HG03439 (cell line): ENCODE measurements around the gene PRPF8.

Source experiments
- ATAC-seq: cut with Tn5 transposase; IDR thresholded peaks from one replicate; pipeline ENCODE4 v1.9.1; 2021; ENCODE audit warnings: mild to moderate bottlenecking, moderate library complexity; ENCODE audit not compliant: unreplicated experiment

Gene PRPF8

DNA sequence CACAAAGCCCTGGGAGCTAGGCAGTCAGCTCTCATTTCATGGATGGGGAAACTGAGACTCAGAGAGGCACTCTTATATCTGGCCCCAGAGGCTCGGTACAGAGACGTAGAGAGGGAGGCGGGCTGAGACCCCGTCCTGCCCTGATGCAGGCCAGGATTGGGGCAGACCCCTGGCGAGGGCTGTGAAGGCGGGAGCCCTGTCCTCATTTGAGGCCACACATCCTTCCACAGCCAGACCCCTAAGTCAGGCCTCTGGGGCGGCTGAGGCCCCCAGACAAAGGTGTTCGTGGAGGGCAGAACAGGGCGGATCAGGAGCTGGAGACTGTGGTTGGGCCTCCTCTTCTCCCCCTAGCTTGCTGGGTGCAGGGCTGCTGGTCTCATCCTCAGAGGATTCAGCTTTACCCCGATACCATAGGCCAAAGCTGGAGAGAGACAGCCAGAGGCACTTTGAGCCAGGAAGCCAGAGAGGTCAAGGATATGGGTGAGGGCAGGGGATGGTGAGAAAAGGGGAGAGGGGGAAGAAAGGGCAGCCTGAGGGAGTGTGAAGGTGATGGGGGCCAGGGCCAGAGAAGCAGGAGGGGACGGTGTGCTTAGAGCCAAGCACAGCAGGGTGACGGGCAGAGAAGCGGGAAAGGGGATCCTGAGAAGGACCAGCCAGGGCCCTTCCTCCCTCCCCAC is 38.3 kb downstream of the PRPF8 start:
- no peak for ATAC-seq

DNA sequence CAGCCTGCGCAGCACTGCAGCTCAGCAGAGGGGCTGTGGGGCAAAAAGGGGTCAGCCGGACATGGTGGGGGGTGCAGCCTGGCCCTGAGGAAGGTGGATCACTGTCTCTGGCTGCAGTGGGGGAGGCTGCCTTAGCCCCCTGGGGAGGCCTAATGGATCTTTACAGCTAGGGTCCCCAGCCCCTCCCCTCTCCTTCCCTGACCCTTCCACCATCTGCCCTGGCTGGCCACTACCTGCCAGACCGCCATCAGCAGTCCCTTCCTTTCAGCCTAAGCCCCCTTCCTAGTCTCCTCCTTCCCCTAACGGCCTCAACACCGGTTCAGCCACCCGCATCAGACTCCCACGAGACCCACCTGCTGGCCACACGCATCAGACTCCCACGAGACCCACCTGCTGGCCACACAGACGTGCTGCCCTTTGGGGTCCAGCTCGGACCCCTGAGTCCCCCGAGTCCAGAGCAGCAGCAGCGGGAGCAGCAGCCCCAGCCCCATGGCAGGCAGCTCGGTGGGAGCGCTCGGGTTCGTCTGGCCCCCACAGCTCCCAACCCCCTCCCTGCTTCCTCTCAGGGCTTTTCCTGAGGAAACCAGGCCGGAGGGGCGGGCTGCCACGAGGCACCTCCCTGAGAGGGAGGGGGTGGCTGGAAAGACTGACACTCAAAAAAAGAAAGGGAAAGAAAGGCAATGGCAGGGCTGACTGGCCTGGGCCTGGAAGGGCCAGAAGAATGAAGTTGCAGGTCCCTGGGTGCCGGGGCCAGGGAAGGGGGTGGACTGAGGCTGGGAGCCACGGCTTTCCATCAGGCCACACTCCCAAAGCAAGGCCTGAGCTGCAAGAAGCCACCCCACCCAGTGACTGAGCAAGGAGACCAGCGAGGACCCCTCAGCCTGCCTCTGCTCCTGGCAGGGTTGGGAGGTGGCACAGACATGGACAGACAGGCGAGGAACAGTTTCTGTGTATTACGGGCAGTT is 39.2 kb downstream of the PRPF8 start, which contains the start of gene SCARF1:
Gene SCARF1, minus strand, starts transcription at position 526 of the 965 bp plus-strand sequence. Its CDS starts 35 bp downstream, at position 491.
- ATAC-seq = no peak

DNA sequence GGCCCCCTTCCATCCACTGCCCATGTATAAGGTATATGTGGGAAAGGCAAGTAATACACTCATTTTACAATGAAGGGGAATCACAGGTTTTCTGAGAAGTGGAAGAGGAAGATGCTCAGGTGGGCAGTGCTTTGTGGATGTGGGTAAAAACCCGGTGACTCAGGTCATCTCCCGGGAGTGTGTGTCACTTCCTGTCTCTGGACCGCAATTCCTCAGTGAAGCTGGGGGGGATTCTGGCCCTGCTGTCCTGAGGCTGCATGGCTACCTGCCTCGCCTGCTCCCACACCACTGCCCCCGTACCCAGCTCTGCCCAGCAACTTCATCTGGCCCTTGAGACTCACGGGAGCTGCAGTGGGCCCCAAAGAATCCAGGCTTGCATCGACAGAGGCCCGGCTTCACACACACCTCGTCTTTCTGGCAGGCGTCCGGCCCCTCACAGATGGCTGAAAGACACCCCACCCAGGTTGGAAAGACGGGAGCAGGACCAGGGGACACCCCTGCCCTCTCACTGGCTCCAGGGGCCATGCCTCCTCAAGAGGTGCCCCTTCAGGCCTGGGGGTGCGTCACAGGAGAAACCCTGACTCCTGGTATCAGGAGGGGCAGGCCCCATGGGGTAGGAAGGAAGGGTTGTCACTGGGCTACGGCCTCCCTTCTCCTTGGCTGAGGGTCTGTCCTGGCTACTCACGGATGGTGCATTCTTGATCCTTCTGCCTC is 40.0 kb downstream of the PRPF8 start:
- ATAC-seq = no peak

DNA sequence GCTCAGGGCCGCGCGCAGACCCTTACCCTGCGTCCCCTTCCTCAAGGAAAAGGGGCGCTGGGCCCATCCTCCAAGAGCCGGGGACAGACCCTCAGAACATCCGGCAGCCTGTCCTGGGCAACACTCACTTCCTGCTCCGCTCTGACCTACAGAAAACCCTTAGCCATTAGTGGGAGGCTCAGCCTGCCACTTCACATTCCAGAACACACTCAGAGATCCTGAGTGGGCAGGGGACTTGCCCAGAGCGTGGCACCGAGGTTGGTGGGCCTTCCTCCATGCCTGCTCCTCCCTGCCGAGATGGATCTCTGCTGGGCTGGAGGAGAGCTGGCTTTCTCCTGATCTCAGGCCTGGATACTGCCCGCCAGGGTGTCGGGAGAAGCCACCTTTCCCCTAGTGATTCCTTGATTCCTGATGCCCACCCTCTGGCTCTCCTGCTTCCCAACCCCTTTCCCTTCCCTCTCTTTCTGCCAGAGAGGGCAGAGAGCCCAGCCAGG is 40.6 kb downstream of the PRPF8 start:
- no peak for ATAC-seq

DNA sequence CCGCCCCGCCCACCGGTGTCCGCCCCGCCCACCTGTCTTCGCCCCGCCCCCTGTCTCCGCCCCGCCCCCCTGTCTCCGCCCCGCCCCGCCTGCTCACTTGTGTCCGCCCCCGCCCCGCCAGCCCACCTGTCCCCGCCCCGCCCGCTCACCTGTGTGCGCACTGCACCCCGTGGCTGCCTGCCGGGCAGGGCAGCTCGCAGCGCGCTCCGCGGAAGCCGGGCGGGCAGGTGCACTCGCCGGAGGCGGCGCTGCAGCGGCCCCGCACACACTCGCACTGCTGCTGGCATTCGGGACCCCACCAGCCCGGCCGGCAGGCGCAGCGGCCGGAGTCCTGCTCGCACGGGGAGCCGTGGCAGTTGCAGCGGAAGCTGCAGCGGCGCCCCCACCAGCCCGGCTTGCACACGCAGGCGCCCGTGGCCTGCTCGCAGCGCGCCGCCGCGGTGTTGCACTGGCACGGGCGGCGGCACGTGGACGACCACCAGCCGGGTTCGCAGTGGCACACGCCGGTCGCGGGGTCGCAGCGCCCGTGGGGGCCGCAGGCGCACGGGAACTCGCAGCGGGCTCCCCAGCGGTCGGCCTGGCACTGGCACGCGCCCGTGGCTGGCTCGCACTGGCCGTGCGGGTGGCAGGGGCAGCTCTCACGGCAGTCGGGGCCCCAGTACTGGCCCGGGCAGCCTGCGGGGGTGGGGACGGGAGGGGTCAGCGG is 41.2 kb downstream of the PRPF8 start:
- no peak for ATAC-seq

DNA sequence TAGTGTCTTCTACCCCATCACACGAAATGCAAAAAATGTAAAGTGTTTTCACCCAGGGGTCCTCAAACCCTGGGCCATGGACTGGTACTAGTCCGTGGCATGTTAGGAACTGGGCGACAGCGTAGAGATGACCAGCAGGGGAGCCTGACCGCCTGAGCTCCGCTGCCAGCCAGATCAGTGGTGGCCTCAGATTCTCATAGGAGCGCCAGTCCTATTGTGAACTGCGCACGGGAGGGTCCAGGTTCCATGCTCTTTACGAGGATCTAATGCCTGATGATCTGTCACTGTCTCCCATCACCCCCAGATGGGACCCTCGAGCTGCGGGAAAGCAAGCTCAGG is 43.6 kb downstream of the PRPF8 start:
- ATAC-seq = no peak

DNA sequence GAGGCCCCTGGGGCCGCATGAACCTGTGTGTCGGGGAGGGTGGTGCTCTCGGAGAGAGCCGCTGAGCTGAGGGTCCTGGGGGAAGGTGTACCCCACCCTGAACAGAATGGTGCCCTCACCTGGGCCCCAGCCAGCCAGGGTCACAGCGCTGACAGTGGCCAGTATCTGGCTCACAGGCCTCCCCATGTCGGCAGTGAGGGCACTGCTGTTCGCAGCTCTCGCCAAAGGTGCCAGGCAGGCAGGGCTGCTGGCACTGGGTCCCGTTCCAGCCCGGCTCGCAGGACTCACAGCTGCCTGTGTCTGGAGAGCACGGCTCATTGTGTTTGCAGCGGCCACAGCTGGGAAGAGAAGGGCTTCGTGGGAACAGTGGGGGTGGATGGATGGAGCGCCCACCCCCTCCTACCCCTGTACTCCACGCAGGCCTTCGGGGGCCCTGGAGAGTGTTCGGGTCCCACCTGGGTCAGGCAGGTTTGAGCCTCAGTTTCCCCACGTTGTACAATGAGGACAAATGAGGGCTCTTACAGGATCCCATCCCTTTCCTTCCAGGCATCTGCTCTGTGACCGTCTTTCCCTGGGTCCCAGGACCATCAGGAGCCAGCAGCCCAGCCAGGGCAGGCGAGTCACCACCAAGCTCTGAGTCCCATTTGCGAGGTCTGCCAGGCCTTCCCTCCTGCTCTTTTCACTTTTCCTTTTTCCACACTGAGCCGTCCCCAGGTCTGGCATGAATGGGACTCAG is 44.2 kb downstream of the PRPF8 start:
- ATAC-seq = no peak

DNA sequence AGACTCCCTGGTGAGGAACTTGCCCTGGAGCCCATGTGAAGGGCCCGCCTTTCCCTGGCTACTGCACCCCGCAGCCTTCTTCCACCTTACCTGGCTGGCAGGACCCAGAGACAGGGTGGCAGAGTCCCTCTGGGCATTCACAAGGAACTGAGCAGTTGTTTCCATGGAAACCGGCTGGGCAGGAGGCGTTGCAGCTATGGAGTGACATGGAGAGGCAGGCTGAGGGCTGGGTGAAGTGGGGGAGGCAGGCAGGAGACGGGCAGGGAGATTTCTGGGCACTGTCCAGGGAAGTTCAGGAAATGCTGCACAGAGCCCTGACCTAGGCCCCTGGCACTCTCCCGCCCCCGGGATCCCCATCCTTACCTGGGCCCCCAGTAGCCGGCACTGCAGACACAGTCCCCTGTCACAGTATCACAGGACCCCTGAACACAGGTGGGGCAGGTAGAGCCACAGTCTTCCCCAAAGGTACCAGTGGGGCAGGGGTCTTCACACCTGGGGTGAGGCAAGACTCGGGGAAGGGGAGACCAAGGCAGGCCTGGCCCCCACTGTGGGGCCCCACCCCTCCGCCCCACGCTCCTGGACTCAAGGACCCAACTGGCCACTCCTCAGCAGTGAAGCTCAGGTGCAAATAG is 45.0 kb downstream of the PRPF8 start:
- ATAC-seq = no peak

DNA sequence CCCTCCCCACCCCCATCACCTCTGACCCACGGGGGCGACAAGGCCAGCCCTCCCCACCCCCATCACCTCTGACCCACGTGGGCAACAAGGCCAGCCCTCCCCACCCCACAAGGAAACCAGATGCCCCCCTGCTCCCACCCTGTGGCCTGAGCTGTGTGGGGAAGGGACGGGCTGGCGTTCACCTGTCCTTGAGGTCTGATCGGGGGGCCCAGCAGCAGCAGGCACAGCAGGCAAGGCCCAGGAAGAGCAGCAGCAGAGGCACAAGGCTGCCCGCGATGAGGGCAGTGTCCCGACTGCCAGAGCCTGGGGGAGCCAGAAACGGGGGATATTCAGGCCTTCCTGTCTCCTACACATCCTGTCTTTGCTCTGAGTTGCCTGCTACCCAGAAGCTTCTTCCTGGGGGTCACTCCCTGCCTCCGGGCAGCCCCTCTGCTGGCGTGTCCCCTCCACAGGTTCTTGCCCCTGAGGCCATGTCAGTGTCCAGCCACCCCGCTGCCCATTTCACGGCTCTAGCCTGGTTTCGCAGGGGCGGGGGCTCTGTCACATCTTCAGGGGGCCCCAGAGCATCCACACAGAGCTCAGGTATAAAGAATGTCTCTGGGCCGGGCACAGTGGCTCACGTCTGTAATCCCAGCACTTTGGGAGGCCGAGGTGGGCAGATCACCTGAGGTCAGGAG is 45.9 kb downstream of the PRPF8 start:
- no peak for ATAC-seq

DNA sequence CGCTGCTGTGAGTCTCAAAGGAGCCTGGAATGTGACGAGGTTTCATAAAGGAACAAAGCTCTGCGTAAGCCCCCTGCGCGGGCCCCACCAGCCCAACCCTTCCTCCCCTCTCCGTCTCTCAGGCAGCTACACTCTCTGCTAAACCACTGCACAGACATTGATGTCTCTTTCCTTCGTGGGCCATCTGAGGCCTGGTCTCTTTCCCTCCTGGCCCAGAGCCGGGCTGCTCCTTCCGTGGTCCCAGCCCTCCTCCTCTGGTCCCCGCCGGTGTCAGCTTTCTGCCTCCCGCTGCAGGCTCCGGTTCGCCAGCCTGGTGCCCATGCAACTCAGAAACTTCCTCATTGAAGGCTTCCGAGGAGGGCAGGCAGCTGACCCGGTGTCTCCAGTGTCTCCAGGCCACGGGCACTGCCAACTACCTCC is 46.5 kb downstream of the PRPF8 start:
- ATAC-seq = no peak

DNA sequence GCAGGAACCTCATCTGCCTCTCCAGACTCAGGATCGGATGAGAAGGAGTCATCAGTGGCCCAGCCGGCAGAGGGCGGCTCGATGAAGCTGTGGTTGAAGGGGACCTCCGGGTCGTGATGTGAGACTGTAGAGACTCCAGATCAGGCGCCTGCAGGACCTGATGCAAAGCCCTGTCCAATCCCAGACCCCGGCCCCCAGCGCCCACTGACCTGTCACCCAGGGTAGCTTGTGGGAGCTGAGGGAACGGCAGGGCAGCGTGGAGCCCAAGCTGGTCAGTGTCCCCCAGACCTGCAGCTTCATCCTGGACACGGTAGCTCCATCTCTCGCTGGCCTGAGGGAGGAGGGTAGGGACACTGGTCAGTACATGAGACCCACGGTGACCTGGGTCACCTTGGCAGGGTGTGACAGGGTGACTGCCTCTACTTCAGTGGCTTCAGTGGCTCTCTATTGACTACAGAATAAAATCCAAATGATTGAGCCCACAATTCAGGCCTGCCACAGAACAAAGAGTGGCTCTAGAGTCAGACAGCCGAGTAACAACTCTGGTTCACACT is 47.9 kb downstream of the PRPF8 start:
- no peak for ATAC-seq

DNA sequence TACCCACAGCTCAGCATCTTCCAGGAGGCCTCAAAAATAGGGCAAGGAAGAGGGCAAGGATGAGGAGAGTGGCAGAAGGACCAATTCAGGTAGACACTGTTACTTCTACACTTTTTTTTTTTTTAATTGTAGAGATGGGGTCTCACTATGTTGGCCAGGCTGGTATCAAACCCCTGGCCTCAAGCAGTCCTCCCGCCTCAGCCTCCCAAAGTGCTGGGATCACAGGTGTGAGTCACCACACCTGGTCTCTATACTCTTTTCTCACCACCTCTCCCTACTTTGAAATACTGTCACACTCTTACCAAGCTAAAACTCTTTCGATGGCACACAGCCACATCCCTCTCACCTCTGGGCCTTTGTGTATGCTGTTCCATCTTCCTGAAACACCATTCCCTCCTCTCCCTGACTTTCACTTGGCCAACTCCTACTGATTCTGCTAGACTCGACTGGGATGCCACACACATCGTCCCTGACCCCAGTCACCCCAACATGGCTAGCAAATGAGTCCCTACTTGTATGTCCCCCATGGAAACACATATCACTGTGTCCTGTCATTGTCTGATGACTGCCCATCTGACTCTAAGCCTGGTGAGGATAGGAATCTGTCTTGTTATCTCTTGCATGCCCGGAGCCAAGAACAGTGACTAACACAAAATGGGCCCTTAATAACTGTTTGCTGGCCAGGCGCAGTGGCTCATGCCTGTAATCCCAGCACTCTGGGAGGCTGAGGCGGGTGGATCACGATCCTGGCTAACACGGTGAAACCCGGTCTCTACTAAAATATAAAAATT is 48.8 kb downstream of the PRPF8 start:
- no peak for ATAC-seq

DNA sequence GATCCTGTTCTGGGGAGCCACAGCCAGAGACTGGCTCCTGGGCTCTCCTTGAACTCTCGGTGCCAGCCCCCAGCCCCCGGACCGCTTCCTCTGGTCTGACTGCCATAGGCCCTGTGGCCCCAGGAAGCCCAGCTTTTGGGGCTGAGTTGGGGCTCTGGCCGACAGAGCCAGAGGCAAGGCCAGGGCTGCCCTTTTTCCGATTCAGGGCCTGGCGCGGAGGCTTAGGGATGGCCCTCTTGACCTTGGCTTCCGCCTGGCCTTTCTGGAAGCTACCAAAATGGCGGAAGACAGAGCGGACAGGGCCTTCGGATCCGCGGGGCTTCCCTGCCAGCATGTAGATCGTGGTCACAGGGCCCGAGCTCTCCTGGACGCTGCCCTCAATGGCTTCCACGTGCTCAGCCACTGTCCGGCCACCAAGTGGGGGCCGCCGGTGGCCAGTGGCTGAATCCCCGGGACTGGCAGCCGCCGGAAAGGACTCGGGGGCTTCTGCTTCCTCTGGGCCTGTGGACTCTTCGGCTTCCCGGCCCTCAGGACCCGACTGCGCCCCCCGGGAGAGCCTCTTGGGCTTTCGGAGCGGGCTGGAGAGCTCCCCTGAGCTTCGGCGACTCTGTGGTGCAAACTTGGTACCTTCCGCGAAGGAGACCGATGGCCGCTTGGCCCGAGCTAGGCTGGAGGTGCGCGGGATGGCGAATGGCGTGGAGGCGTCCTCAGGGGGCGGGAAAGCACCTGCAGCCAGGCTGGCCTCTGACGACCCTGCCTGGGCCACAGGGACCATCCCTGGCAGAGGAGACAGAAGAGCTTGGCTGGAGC is 49.6 kb downstream of the PRPF8 start:
- no peak for ATAC-seq

DNA sequence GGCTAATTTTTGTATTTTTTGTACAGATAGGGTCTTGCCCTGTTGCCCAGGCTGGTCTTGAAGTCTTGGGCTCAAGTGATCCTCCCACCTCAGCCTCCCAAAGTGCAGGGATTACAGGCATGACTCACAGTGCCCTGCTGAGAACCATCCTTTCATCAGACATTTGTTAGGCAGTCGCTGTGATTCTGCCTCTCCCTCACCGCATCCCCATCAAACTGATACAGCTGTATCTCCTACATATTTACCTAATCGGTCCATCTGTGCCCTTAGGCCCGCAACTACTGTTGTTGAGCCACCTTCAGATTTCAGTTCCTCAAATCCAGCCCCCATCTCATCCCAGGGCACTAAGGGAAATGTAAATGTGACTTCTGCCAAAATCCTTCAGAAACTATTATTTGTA is 54.0 kb downstream of the PRPF8 start:
- no peak for ATAC-seq

DNA sequence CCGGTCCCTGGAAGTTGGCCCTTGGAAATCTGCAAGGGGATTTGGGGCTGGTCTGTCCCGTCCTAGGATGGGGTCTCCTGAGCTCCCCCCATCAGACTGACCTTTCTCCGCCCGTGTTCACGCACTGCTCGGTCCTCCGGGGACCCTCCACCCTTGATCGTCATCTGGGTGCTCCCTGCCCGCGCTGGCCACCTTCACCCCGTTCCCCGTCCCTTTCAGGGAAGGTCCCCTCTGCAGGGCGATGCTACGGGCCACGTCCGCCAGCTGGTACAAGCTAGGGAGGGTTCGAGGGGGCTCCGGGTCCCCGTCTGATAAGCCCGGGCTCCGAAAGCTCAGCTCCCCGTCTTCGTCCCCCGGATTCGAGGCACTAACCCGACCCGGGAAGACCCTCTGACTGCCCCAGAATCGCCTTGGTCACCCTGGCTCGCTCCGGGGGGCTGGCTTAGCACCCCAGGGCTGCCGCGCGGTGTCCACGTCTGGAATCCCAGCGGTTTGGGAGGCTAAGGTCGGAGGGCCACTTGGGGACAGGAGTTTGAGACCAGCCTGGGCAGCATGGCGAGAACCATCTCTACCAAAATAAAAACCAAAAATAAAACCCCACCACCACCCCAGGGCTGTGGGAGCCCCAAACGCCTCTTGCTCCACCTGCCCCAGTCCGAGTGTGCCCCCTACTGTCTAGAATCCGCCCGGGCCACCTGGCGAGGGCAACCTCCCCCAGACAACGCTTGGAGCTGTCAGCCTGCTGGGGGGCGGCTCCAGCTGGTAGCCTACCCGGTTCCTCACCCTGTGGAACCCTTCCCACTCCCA is 55.0 kb downstream of the PRPF8 start:
- no peak for ATAC-seq

DNA sequence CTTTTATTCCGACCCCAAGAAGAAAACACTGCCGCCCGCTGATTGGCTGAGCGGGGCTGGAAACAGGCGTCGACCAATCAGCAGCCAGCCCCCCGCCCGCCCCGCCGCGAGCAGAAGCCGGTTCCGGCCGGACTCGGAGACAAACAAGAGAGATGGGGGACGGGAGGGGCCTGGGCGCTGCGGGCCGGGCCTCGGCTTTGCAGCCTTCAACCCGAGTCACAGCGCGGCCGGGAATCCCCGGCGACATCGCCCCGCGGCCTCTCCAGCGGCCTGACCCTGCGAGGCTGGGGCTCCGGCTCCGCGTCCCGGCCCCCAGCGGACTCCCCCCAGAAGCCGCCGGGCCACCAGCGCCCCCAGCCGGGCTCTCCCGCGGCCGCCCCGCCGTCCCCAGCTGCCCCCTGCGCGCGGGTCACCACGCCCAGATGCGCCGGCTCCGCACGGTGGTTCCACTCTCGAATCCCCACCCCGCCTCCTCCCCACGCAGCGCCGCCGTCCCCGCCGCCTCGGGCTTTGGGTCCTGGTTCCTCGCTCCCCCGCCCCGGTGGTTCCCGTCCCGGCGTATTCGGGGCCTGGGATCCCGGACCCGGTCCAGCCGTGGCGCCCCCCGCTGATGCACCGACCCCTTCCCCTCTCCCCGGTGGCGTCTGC is 55.7 kb downstream of the PRPF8 start:
- peak; percentile 62 for ATAC-seq
